EL (cell line): ENCODE results near the gene DENND4A.
"Not testable (repeated sequence)": the region's sequence is repeated elsewhere in the genome, so short reads cannot be mapped to it uniquely, and the experiment has no call there.

Experiments
- DNase-seq: peaks from one replicate; pipeline ENCODE4 v3.0.0-alpha.2; 2016

DENND4A gene

GRCh38 chr15:65787260-65787659 lies 4.8 kb downstream of the DENND4A start:
- DNase-seq = no peak

- no peak for DNase-seq
These were observed 6.9 kb downstream of the DENND4A start for GRCh38 chr15:65785151-65785550.

- DNase-seq = no peak
These were observed 8.2 kb downstream of the DENND4A start for GRCh38 chr15:65783872-65784271.

GRCh38 chr15:65782096-65782495 lies 10.0 kb downstream of the DENND4A start:
- DNase-seq = no peak

- not testable (repeated sequence) for DNase-seq
These were observed 13.4 kb downstream of the DENND4A start for GRCh38 chr15:65778701-65779100.

- no peak for DNase-seq
These were observed 13.8 kb downstream of the DENND4A start for GRCh38 chr15:65778269-65778668.

- no peak for DNase-seq
These were observed 14.2 kb downstream of the DENND4A start for GRCh38 chr15:65777843-65778242.

- no peak for DNase-seq
These were observed 15.0 kb downstream of the DENND4A start for GRCh38 chr15:65777053-65777452.

DNA sequence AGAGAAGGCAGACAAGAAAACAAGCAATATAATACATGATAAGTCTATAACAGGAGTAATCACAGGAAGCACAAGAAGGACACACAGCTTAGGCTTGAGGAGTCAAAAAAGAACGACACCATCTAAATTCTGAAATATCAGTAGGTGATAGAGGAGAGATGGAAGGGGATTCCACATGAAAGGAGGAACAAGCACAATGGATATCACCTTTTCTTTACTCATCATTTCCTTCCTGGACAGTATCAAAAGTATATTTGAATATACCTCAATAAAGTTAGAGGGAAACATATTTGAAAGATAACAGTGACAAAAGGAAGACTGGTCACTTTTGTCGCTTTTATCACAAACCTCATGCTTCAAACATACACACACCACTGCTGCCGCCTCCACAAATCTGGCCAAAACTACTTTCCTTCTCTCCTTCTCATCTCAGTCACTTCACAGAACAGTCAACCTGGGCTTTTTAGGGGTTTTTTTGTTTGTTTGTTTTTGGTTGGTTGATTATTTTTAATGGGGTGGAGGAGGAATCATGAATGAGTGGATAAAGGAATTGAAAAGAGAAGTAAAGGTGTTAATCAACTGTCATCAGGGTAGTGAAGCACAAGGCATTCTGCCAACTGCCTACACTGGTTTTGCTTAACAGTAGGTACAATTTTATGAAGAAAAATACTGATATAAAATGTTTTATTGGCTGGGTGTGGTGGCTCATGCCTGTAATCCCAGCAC lies 18.5 kb downstream of the DENND4A start:
- no peak for DNase-seq

DNA sequence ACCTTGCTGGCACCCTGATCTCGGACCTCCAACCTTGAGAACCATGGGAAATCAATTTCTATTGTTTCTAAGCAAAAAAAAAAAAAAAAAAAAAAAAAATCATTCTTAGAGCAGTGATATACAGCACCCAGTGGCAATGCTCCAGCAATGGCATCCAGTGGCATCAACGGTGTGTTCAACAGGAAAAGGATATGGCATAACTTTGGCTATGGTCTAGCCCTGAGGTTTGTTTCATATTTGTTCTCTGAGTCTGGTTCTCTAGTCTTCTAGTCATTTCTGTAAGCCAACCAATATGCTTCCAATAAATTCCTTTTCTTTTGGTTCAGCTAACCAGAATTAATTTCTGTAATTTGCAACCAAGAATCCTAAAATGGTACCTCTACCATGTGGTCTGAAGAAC lies 19.2 kb downstream of the DENND4A start:
- peak; percentile 7 for DNase-seq

GRCh38 chr15:65771870-65772269 lies 20.2 kb downstream of the DENND4A start:
- DNase-seq = no peak

DNA sequence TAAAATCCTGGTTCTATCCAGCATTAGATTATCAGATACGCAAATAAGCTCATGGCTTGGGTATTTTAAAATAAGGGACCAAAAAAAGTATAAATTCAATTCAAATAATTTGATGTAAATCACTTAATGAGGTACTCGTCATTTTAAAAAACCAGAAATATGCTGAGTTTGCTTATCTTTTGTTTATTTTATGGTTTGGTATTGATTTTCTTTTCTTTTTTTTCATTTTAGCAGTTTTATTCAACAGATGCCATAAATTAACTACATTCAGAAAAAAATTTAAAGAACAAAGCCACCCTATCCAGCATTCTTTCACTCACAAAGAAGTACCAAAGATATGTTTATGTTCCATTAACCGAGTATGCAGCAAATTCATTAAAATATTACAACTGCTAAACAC lies 22.6 kb downstream of the DENND4A start:
- DNase-seq = no peak

DNA sequence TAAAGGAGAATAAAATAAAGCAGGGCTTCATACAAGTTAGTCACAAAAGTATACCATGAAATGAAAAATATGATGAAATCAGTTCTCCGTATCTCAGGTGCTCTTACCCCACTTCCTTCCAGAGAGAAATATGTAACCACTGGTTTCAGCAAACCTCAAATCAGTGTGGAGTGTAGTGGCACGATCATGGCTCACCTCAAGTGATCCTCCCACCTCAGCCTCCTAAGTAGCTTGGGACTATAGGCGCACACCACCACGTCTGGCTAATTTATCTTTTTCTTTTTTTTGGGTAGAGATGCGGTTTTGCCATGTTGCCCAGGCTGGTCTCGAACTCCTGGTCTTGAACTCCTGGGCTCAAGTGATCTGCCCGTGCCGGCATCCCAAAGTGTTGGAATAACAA lies 24.2 kb downstream of the DENND4A start:
- DNase-seq = no peak

DNA sequence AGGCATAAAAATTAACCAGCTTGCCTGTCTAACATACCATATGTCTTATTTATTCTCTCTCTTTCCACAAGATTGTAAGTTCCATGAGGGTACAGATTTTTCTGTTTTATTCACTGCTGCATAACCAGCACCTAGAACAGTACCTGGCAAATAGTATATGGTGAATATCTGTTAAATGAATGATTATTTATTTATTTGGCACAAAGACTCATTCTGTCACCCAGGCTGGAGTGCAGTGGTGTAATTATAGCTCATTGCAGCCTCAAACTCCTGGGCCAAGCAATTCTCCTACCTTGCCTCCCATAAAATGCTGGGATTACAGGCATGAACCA lies 24.9 kb downstream of the DENND4A start:
- DNase-seq = no peak

GRCh38 chr15:65766422-65767263 lies 25.4 kb downstream of the DENND4A start:
- DNase-seq = no peak

DNA sequence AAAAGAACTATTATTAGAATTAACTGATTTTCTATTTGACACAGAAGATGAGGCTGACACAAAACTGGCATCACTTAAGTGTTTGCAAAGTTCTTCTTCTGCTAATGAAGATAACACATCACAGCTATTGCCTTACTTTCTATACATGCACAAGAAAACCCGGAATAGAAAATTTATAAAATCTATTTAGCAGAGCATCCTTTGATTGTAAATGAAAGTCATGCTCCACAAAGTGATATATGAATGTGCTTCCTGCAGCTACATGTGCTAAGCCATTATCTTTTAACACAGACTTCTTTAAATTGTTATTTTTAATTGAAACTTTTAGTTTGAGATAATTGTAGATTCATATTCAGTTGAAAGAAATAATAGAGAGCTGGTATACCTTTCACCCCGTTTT lies 27.0 kb downstream of the DENND4A start:
- DNase-seq = no peak

- DNase-seq = no peak
These were observed 28.9 kb downstream of the DENND4A start for GRCh38 chr15:65762914-65763787.

- no peak for DNase-seq
These were observed 29.7 kb downstream of the DENND4A start for GRCh38 chr15:65762399-65762798.

GRCh38 chr15:65761210-65761926 lies 30.7 kb downstream of the DENND4A start:
- no peak for DNase-seq

- DNase-seq = no peak
These were observed 32.7 kb downstream of the DENND4A start for GRCh38 chr15:65759441-65759840.

DNA sequence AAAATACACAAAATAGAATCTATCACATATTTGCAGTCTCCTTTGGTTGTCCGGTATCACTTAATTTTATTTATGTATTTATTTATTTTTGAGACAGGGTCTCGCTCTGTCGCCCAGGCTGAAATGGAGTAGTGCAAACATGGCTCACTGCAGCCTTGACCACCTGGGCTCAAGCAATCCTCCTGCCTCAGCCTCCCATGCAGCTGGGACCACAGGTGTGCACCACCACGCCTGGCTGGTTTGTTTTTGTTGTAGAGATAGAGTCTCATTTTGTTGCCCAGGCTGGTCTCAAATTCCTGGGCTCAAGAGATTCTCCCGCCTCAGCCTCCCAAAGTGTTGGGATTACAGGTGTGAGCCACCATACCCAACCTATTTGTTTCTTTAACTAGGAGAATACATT lies 33.9 kb downstream of the DENND4A start:
- no peak for DNase-seq

- no peak for DNase-seq
These were observed 34.8 kb downstream of the DENND4A start for GRCh38 chr15:65757256-65757655.
